CD4-positive, alpha-beta T cell treated with Interleukin-17A for 4 hours (primary cell): Measurements from ENCODE around the gene HIRIP3.
"Not testable (repeated sequence)": the region's sequence is repeated elsewhere in the genome, so short reads cannot be mapped to it uniquely, and the experiment has no call there.

Experiments used
- DNase-seq: peaks from one replicate; pipeline ENCODE4 v3.0.0-alpha.2; 2020; ENCODE audit warnings: mixed read lengths

HIRIP3 gene

GRCh38 chr16:30015450-30015849 lies 20.0 kb upstream of the HIRIP3 start:
- DNase-seq = not testable (repeated sequence)

- DNase-seq = not testable (repeated sequence)
These were observed 17.2 kb upstream of the HIRIP3 start for GRCh38 chr16:30012598-30012997.

GRCh38 chr16:30011714-30012504 lies 16.5 kb upstream of the HIRIP3 start:
- DNase-seq = no peak

- DNase-seq = peak; percentile 43
These were observed 15.7 kb upstream of the HIRIP3 start, which contains the start of gene DOC2A for GRCh38 chr16:30010844-30011713. Gene DOC2A (minus strand): TSS chr16:30011027. CDS start chr16:30010222, 805 bp downstream.

- no peak for DNase-seq
These were observed 14.8 kb upstream of the HIRIP3 start for GRCh38 chr16:30009990-30010843.

GRCh38 chr16:30009085-30009862 lies 13.9 kb upstream of the HIRIP3 start:
- DNase-seq = no peak

GRCh38 chr16:30007378-30007895 lies 12.0 kb upstream of the HIRIP3 start:
- DNase-seq = no peak

- no peak for DNase-seq
These were observed 11.4 kb upstream of the HIRIP3 start for GRCh38 chr16:30006659-30007377.

GRCh38 chr16:30006095-30006473 lies 10.7 kb upstream of the HIRIP3 start:
- no peak for DNase-seq

GRCh38 chr16:30005341-30006094 lies 10.1 kb upstream of the HIRIP3 start:
- peak; percentile 56 for DNase-seq

GRCh38 chr16:30004811-30005242 lies 9.4 kb upstream of the HIRIP3 start:
- no peak for DNase-seq

GRCh38 chr16:30004424-30004776 lies 9.0 kb upstream of the HIRIP3 start:
- DNase-seq = no peak

GRCh38 chr16:30003670-30004423 lies 8.4 kb upstream of the HIRIP3 start:
- no peak for DNase-seq

GRCh38 chr16:30002614-30003346 lies 7.4 kb upstream of the HIRIP3 start:
- DNase-seq = no peak

GRCh38 chr16:30000735-30001631 lies 5.6 kb upstream of the HIRIP3 start:
- no peak for DNase-seq

GRCh38 chr16:29999605-30000004 lies 4.2 kb upstream of the HIRIP3 start:
- no peak for DNase-seq

GRCh38 chr16:29996766-29997250 lies 1.4 kb upstream of the HIRIP3 start:
- DNase-seq = no peak
